HEK293 (cell line): ENCODE results near the gene KLHL10.

ENCODE experiments used
- CTCF ChIA-PET: fragments of 350-600 bp; formaldehyde crosslinking; extraction: SDS; loops from one replicate; lab custom pipeline; 2021; ENCODE audit warnings: antibody characterized with exemption; lab: Yijun Ruan, JAX
- POLR2A ChIA-PET: fragments of 300-600 bp; formaldehyde crosslinking; extraction: SDS; loops from one replicate; lab custom pipeline; 2020; ENCODE audit warnings: antibody characterized with exemption, inconsistent platforms; lab: Yijun Ruan, JAX
- H3K27ac ChIP-seq: fragments of 200-500 bp; sonication (Bioruptor generic); 2 replicates; pipeline ENCODE4 v1.5.1; 2014; ENCODE audit warnings: low read depth, low read length, control low read depth, inconsistent platforms; ENCODE audit errors: extremely low read depth
- H3K36me3 ChIP-seq, 2 experiments: fragments of 200-500 bp in 1 of 2; sonication (Bioruptor generic) in 1 of 2; 1 replicate in 1 of 2; 2 replicates in 1 of 2; pipeline ENCODE4 v1.5.1; 2014 to 2017; ENCODE audit warnings: inconsistent platforms in 2 of 2, low read length in 2 of 2; ENCODE audit not compliant: control insufficient read depth in 2 of 2, insufficient read depth in 1 of 2
- H3K4me1 ChIP-seq: fragments of 200-500 bp; sonication (Bioruptor generic); 2 replicates; pipeline ENCODE4 v1.5.1; 2014; ENCODE audit warnings: mild to moderate bottlenecking, low read length, inconsistent platforms; ENCODE audit not compliant: control insufficient read depth, insufficient read depth
- H3K4me3 ChIP-seq: 2 replicates; pipeline ENCODE4 v1.5.1; 2011; ENCODE audit warnings: low read depth, mild to moderate bottlenecking, control low read depth, low read length, moderate library complexity
- H3K9me3 ChIP-seq: fragments of 200-500 bp; sonication (Bioruptor generic); 2 replicates; pipeline ENCODE4 v1.5.1; 2014; ENCODE audit warnings: low read depth, low read length, inconsistent platforms; ENCODE audit not compliant: control insufficient read depth, insufficient read depth
- BCL11A ChIP-seq: fragments of 450-650 bp; formaldehyde crosslinking; IDR thresholded peaks from 2 replicates; pipeline ENCODE4 v1.5.1; 2016; ENCODE audit warnings: low read depth, missing biosample characterization, missing genetic modification characterization
- GLIS1 ChIP-seq: fragments of 450-650 bp; formaldehyde crosslinking; IDR thresholded peaks from 2 replicates; pipeline ENCODE4 v1.5.1; 2016; ENCODE audit warnings: missing biosample characterization, missing genetic modification characterization
- HOXA7 ChIP-seq: sonication (generic); formaldehyde crosslinking; IDR thresholded peaks from 2 replicates; pipeline ENCODE4 v1.8.1; 2022; ENCODE audit warnings: missing genetic modification reagents, borderline replicate concordance
- MZF1 ChIP-seq: fragments of 450-650 bp; formaldehyde crosslinking; IDR thresholded peaks from 2 replicates; pipeline ENCODE4 v1.5.1; 2017; ENCODE audit warnings: missing biosample characterization, missing genetic modification characterization, borderline replicate concordance
- PATZ1 ChIP-seq: fragments of 450-650 bp; formaldehyde crosslinking; IDR thresholded peaks from 2 replicates; pipeline ENCODE4 v1.5.1; 2016; ENCODE audit warnings: missing biosample characterization, missing genetic modification characterization
- SCRT1 ChIP-seq: fragments of 450-650 bp; formaldehyde crosslinking; IDR thresholded peaks from 2 replicates; pipeline ENCODE4 v1.5.1; 2016; ENCODE audit warnings: missing biosample characterization, missing genetic modification characterization, borderline replicate concordance
- SCRT2 ChIP-seq: fragments of 450-650 bp; formaldehyde crosslinking; IDR thresholded peaks from 2 replicates; pipeline ENCODE4 v1.5.1; 2016; ENCODE audit warnings: missing biosample characterization, missing genetic modification characterization
- TRIM28 ChIP-seq: IDR thresholded peaks from 2 replicates; pipeline ENCODE4 v1.6.1; 2011; ENCODE audit warnings: low read length, control low read depth, borderline replicate concordance
- YY1 ChIP-seq: fragments of 450-650 bp; formaldehyde crosslinking; IDR thresholded peaks from 2 replicates; pipeline ENCODE4 v1.5.1; 2018; ENCODE audit warnings: missing biosample characterization, missing genetic modification characterization
- ZBTB1 ChIP-seq: fragments of 450-650 bp; formaldehyde crosslinking; IDR thresholded peaks from 2 replicates; pipeline ENCODE4 v1.5.1; 2016; ENCODE audit warnings: missing biosample characterization, missing genetic modification characterization
- ZFP37 ChIP-seq: fragments of 450-650 bp; formaldehyde crosslinking; IDR thresholded peaks from 2 replicates; pipeline ENCODE4 v1.5.1; 2016; ENCODE audit warnings: missing biosample characterization, missing genetic modification characterization
- ZIC2 ChIP-seq: fragments of 450-650 bp; formaldehyde crosslinking; IDR thresholded peaks from 2 replicates; pipeline ENCODE4 v1.5.1; 2016; ENCODE audit warnings: missing biosample characterization, missing genetic modification characterization
- ZNF114 ChIP-seq: fragments of 450-650 bp; formaldehyde crosslinking; IDR thresholded peaks from 2 replicates; pipeline ENCODE4 v1.5.0; 2017; ENCODE audit warnings: missing biosample characterization, missing genetic modification characterization
- ZNF2 ChIP-seq: fragments of 450-650 bp; formaldehyde crosslinking; IDR thresholded peaks from 2 replicates; pipeline ENCODE4 v1.5.1; 2016; ENCODE audit warnings: missing biosample characterization, missing genetic modification characterization
- ZNF350 ChIP-seq: fragments of 450-650 bp; formaldehyde crosslinking; IDR thresholded peaks from 2 replicates; pipeline ENCODE4 v1.5.0; 2017; ENCODE audit warnings: missing biosample characterization, mild to moderate bottlenecking, missing genetic modification characterization
- ZNF37A ChIP-seq: fragments of 450-650 bp; IDR thresholded peaks from 2 replicates; pipeline ENCODE4 v1.5.1; 2018; ENCODE audit warnings: missing biosample characterization, missing genetic modification characterization
- ZNF423 ChIP-seq: fragments of 450-650 bp; formaldehyde crosslinking; IDR thresholded peaks from 2 replicates; pipeline ENCODE4 v1.5.1; 2016; ENCODE audit warnings: missing biosample characterization, missing genetic modification characterization
- ZNF561 ChIP-seq: fragments of 450-650 bp; IDR thresholded peaks from 2 replicates; pipeline ENCODE4 v1.5.1; 2018; ENCODE audit warnings: missing biosample characterization, missing genetic modification characterization, borderline replicate concordance
- ZNF600 ChIP-seq: fragments of 450-650 bp; formaldehyde crosslinking; IDR thresholded peaks from 2 replicates; pipeline ENCODE4 v1.5.1; 2016; ENCODE audit warnings: missing biosample characterization, missing genetic modification characterization
- ZSCAN16 ChIP-seq: fragments of 450-650 bp; formaldehyde crosslinking; IDR thresholded peaks from 2 replicates; pipeline ENCODE4 v1.5.1; 2016; ENCODE audit warnings: missing biosample characterization, missing genetic modification characterization
- TF ChIP-seq, protein P1 (sequence below): fragments of 450-650 bp; formaldehyde crosslinking; conservative IDR thresholded peaks from 2 replicates; pipeline ENCODE4 v1.5.1; 2016; ENCODE audit warnings: low read depth, missing biosample characterization, missing genetic modification characterization
- TF ChIP-seq, protein P2 (sequence below): sonication (generic); formaldehyde crosslinking; IDR thresholded peaks from 2 replicates; pipeline ENCODE4 v1.8.1; 2022; ENCODE audit warnings: mild to moderate bottlenecking, moderate library complexity, missing genetic modification reagents

KLHL10 gene

DNA sequence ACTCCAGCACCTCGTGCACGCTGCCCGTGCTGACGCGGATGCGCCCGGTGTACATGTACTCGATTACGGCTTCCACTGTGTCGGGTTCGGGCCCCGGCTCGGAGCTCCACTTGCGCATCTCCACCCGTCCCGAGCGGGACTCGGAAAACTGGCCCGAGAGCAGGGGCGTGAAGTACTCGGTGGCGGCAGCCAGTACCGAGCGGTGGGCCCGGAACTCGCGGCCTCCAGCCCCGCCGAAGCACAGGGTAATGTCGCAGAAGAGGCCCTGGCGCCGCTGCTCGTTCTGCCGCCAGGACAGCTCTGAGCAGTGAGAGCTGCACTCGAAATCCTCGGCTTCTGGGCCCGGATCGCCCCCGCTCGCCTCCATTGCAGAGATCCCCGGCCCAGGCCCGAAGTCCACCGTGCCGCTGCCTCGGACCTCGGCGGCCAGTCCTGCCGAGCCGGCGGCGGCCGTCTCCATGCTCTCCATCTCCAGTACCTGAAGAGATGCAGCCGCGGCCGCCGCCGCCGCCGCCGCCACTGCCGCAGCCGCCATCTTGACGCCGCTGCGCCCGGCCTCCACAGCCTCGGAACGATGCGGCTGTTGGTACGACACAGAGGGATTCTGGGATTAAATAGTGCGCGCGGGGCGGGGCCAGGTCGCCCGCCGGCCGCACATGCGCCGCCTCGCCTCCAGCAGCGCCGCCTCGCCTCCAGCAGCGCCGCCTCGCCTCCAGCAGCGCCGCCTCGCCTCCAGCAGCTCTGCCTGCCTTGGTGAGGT, 27.4 kb downstream of the KLHL10 start, which contains the start of gene KLHL11 (continued):
- peak; percentile 55; the same call in 1 of the 2 replicates for TF ChIP-seq ZSCAN16 (tag by site-specific recombination)

GRCh38 chr17:41865596-41865893, 27.9 kb downstream of the KLHL10 start:
- TF ChIP-seq ZNF561 (0 out of 2 replicates have a peak, but pooled peaks have one; percentile 3), ZFP37 (no peak), YY1 (no peak), ZIC2 (peak; percentile 91), BCL11A (tag by site-specific recombination) (peak; percentile 61; the same call in 1 of the 2 replicates), ZNF350 (no peak), SCRT2 (tag by site-specific recombination) (peak; percentile 85), PATZ1 (0 out of 2 replicates have a peak, but pooled peaks have one; percentile 25), ZSCAN16 (tag by site-specific recombination) (peak; percentile 39; the same call in 1 of the 2 replicates), MZF1 (no peak), ZNF600 (tag by site-specific recombination) (peak; percentile 31; the same call in 1 of the 2 replicates), ZNF37A (tag by site-specific recombination) (no peak), ZNF2 (no peak), GLIS1 (tag by site-specific recombination) (peak; percentile 99), ZNF423 (tag by site-specific recombination) (0 out of 2 replicates have a peak, but pooled peaks have one; percentile 28), SCRT1 (peak; percentile 78)
- TF ChIP-seq, protein P1, sequence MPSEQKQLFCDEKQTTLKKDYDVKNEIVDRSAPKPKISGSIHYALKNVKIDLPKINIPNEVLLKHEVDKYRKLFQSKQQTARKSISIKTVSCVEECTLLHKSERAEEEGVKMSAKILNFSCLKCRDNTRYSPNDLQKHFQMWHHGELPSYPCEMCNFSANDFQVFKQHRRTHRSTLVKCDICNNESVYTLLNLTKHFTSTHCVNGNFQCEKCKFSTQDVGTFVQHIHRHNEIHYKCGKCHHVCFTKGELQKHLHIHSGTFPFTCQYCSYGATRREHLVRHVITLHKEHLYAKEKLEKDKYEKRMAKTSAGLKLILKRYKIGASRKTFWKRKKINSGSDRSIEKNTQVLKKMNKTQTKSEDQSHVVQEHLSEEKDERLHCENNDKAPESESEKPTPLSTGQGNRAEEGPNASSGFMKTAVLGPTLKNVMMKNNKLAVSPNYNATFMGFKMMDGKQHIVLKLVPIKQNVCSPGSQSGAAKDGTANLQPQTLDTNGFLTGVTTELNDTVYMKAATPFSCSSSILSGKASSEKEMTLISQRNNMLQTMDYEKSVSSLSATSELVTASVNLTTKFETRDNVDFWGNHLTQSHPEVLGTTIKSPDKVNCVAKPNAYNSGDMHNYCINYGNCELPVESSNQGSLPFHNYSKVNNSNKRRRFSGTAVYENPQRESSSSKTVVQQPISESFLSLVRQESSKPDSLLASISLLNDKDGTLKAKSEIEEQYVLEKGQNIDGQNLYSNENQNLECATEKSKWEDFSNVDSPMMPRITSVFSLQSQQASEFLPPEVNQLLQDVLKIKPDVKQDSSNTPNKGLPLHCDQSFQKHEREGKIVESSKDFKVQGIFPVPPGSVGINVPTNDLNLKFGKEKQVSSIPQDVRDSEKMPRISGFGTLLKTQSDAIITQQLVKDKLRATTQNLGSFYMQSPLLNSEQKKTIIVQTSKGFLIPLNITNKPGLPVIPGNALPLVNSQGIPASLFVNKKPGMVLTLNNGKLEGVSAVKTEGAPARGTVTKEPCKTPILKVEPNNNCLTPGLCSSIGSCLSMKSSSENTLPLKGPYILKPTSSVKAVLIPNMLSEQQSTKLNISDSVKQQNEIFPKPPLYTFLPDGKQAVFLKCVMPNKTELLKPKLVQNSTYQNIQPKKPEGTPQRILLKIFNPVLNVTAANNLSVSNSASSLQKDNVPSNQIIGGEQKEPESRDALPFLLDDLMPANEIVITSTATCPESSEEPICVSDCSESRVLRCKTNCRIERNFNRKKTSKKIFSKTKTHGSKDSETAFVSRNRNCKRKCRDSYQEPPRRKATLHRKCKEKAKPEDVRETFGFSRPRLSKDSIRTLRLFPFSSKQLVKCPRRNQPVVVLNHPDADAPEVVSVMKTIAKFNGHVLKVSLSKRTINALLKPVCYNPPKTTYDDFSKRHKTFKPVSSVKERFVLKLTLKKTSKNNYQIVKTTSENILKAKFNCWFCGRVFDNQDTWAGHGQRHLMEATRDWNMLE (tag by site-specific recombination): no peak
- POLR2A ChIA-PET: interaction anchor here (0.7 to 2.5 kb wide), 17 partner anchors 8 to 177 kb away, joined by 3 to 25 read pairs (median 4); partner anchors contain the start of genes ACLY, EIF1, FKBP10 and KLHL10
- Histone ChIP-seq H3K9me3 (no peaks in the 10 kb centered on the region), H3K4me1 (peaks cover 16% of the 10 kb centered on the region), H3K27ac (no peak overlapping the region), H3K4me3 (peak overlapping the region; percentile 33), H3K36me3 (peaks cover 22 to 37% of the 10 kb centered on the region in 2 experiments)
- CTCF ChIA-PET: no interaction called here

DNA sequence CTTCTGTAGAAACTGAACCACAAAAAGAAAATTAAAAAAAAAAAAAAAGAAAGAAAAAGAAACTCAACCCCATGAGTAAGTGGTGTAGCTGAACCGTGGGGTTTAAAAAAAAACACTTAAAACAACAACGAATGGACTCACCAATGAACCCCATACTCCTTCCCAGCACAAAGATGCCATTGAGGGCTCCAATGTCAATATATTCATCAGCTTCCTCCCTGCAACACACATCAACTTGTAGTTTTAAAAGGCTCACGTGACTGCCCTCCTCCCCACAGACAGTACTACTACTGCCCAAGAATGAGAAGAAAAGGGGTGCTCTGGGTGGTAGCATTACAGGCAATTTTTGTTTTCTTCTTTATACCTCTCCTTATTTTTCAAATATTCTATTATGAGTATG, 30.9 kb downstream of the KLHL10 start:
- no peak overlapping the region for H3K27ac ChIP-seq
- TF ChIP-seq PATZ1 (no peak), ZNF114 (tag by site-specific recombination) (no peak), GLIS1 (tag by site-specific recombination) (no peak), ZBTB1 (tag by site-specific recombination) (no peak), TRIM28 (no peak), HOXA7 (CRISPR knock-in tag) (no peak)
- TF ChIP-seq, protein P2, sequence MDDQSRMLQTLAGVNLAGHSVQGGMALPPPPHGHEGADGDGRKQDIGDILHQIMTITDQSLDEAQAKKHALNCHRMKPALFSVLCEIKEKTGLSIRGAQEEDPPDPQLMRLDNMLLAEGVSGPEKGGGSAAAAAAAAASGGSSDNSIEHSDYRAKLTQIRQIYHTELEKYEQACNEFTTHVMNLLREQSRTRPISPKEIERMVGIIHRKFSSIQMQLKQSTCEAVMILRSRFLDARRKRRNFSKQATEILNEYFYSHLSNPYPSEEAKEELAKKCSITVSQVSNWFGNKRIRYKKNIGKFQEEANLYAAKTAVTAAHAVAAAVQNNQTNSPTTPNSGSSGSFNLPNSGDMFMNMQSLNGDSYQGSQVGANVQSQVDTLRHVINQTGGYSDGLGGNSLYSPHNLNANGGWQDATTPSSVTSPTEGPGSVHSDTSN (CRISPR knock-in tag): no peak
- TF ChIP-seq, all 188 proteins: peak for 0
- Histone ChIP-seq H3K4me1 (peaks cover under 1% of the 10 kb centered on the region; the same call in 1 of the 2 replicates), H3K36me3 (peaks cover 30 to 66% of the 10 kb centered on the region in 2 experiments), H3K9me3 (no peaks in the 10 kb centered on the region), H3K4me3 (no peak overlapping the region)
- ChIA-PET POLR2A (no interaction called here), CTCF (interaction anchor here (0.6 to 1.1 kb wide), 3 partner anchors 67 to 132 kb away, joined by 3 to 4 read pairs (median 3); no protein-coding TSS in a partner anchor)
